AG04449 (cell line): Measurements from ENCODE around the gene JAKMIP2.

Experiments
- CTCF ChIA-PET: fragments of 350-600 bp; formaldehyde crosslinking; extraction: SDS; loops from one replicate; lab custom pipeline; 2021; ENCODE audit warnings: antibody characterized with exemption; lab: Yijun Ruan, JAX
- POLR2A ChIA-PET: fragments of 400-600, 350-600 bp; formaldehyde crosslinking; extraction: SDS; loops from one replicate; lab custom pipeline; 2020; ENCODE audit warnings: antibody characterized with exemption, inconsistent platforms; lab: Yijun Ruan, JAX
- DNase-seq: peaks from one replicate; pipeline ENCODE4 v3.0.0-alpha.2; 2010; ENCODE audit warnings: low read depth, low spot score
- H3K4me3 ChIP-seq: 2 replicates; pipeline ENCODE4 v1.5.1; 2011; ENCODE audit warnings: low read depth, mild to moderate bottlenecking, control low read depth, low read length
- TF ChIP-seq, protein P1 (sequence below): IDR thresholded peaks from one replicate; pipeline ENCODE4 v1.5.1; 2011; ENCODE audit warnings: mild to moderate bottlenecking, moderate library complexity, low read length, control low read depth, inconsistent platforms; ENCODE audit not compliant: insufficient read depth; ENCODE audit errors: missing control alignments

Gene JAKMIP2

DNA sequence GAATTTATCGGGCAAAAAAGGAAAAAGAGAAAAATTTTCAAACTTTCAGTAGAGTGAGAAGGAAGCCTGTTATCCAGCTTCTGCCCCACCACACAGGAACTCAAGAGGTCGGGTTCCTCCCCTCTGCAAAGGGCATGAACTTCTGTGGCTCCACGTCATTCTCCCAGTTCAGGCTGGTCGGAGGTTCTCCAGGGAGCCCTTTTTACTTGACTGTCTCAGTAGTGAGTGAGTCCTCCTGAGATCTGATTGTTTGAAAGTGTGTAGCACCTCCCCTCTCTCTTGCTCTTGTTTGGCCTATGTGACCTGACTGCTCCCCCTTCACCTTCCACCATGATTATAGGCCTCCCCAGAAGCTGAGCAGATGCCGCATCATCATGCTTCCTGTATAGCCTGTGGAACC, 39.2 kb upstream of the JAKMIP2 start:
- POLR2A ChIA-PET = no interaction called here
- TF ChIP-seq, protein P1, sequence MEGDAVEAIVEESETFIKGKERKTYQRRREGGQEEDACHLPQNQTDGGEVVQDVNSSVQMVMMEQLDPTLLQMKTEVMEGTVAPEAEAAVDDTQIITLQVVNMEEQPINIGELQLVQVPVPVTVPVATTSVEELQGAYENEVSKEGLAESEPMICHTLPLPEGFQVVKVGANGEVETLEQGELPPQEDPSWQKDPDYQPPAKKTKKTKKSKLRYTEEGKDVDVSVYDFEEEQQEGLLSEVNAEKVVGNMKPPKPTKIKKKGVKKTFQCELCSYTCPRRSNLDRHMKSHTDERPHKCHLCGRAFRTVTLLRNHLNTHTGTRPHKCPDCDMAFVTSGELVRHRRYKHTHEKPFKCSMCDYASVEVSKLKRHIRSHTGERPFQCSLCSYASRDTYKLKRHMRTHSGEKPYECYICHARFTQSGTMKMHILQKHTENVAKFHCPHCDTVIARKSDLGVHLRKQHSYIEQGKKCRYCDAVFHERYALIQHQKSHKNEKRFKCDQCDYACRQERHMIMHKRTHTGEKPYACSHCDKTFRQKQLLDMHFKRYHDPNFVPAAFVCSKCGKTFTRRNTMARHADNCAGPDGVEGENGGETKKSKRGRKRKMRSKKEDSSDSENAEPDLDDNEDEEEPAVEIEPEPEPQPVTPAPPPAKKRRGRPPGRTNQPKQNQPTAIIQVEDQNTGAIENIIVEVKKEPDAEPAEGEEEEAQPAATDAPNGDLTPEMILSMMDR = no peak
- no peak for DNase-seq
- CTCF ChIA-PET = interaction anchor here (1.2 to 5.4 kb wide), 3 partner anchors 11 to 193 kb away, joined by 3 to 106 read pairs (median 10); no protein-coding TSS in a partner anchor
- no peak overlapping the region for H3K4me3 ChIP-seq

- POLR2A ChIA-PET = no interaction called here
- TF ChIP-seq, protein P1 = no peak
- no peak overlapping the region for H3K4me3 ChIP-seq
- CTCF ChIA-PET = interaction anchor here (1.1 to 1.5 kb wide), 2 partner anchors 190 to 191 kb away, joined by 5 to 15 read pairs; no protein-coding TSS in a partner anchor
- no peak for DNase-seq
Measured at GRCh38 chr5:147819261-147819770, 36.8 kb upstream of the JAKMIP2 start.

GRCh38 chr5:147818290-147818689, 35.8 kb upstream of the JAKMIP2 start:
- ChIA-PET POLR2A (no interaction called here), CTCF (interaction anchor here (0.9 kb wide), 1 partner anchor 189 kb away, joined by 3 read pairs; no protein-coding TSS in a partner anchor)
- no peak overlapping the region for H3K4me3 ChIP-seq
- TF ChIP-seq, protein P1 = no peak
- DNase-seq = no peak

DNA sequence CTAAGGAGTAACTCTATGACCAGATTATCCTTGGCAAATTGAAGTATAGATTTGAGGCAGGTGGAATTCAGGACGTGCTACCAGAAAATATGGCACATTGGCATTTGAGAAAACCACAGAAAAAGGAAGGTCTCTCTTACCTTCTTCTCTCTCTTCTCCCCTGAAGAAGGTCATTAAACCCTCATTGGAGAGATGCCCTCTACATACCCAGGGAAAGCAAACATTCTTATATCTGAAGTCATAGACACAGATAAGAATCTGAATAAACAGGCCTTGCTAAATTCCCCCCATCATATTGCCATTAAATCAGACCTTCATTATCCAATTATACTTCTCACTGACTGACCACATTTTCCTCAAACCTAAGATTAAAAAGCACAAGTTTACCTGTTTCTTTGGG, 31.2 kb upstream of the JAKMIP2 start:
- POLR2A ChIA-PET = no interaction called here
- H3K4me3 ChIP-seq = no peak overlapping the region
- TF ChIP-seq, protein P1 = no peak
- no peak for DNase-seq
- CTCF ChIA-PET = no interaction called here

- TF ChIP-seq, protein P1 = no peak
- no peak for DNase-seq
- ChIA-PET CTCF (no interaction called here), POLR2A (no interaction called here)
- H3K4me3 ChIP-seq = no peak overlapping the region
Measured at GRCh38 chr5:147809830-147810666, 27.5 kb upstream of the JAKMIP2 start.

- POLR2A ChIA-PET = no interaction called here
- TF ChIP-seq, protein P1 = no peak
- DNase-seq = no peak
- CTCF ChIA-PET = interaction anchor here (1.3 kb wide), 1 partner anchor 18 kb away, joined by 3 read pairs; no protein-coding TSS in a partner anchor
- no peak overlapping the region for H3K4me3 ChIP-seq
Measured at GRCh38 chr5:147805030-147805454, 22.5 kb upstream of the JAKMIP2 start.
